SH-SY5Y (cell line): ENCODE results near the gene RAB34.

Experiments used
- GATA2 ChIP-seq: IDR thresholded peaks from 2 replicates; pipeline ENCODE4 v1.6.1; 2011; ENCODE audit warnings: mild to moderate bottlenecking, low read depth, low read length
- GATA3 ChIP-seq: IDR thresholded peaks from 2 replicates; pipeline ENCODE4 v1.6.1; 2011; ENCODE audit warnings: low read depth, mild to moderate bottlenecking, low read length, moderate library complexity

GRCh38 chr17:28758411-28759121 lies 40.9 kb upstream of the RAB34 start:
- no peak for TF ChIP-seq GATA2
- no peak for TF ChIP-seq GATA3
